Hematopoietic multipotent progenitor cell treated with erythropoietin and hydrocortisone succinate and interleukin-3 and kit ligand, for 17 days (in vitro differentiated cells): Measurements from ENCODE around the gene OR1F1.
A peak's percentile ranks its signal among the peaks of the same experiment; 100 is the strongest.
"Not testable (repeated sequence)": the region's sequence is repeated elsewhere in the genome, so short reads cannot be mapped to it uniquely, and the experiment has no call there.

Source experiments
- DNase-seq: peaks from one replicate; pipeline ENCODE4 v3.0.0-alpha.2; 2015; ENCODE audit warnings: low spot score

The OR1F1 gene

DNA sequence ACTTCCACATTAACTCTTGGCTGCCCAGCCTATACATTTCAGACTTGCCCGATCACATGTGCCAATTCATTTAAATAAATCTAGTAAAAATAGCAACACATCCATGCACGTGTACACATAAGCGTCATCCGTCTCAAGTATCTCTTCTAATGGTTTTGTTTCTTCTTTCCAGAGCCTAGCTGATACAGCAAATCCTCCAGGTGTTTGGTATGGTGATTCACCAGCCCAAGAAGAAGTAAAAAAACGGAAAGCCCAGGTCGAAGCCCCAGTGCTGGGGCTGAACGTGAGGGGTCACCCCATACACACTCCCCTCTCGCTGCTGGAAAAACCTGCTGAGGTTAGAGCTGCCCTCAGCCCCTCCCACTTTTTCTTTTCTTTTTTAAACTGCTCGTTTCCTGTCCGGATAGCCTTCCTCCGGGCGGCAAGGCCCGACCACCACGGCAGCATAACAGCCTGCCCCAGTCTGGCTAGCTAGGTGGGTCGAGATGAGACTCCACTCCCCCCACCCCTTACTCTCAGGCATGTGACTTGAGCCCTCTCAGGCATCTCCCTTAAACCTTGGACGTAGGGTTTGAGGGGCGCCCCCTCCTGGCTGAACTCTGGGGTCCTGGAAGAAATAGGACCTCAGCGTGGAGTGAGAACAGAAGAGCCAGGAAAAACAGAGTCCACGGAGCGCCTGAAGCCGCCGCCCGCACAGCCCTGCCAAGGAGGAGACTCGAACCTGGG is 13.9 kb upstream of the OR1F1 start:
- peak; percentile 44 for DNase-seq

DNA sequence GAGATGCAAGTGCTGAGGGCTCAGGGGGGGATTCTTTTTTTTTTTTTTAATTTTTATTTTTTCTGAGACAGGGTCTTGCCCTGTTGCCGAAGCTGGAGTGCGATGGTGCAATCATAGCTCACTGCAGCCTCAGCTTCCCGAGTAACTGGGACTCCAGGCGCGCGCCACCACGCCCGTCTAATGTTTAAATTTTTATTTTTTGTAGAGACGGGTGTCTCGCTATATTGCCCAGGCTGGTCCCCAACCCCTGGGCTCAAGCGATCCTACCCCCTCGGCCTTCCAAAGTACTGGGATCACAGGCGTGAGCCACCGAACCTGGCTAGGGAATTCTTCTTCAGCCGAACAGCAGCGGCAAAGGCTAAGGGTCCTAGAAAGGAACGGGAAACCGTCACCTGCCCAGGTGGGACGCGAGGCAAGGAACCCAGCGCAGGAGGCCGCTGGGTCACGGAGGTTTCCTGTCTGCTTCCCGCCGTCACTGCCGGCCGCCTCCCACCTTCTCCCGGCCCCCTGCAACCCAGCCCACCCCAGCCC is 13.3 kb upstream of the OR1F1 start:
- no peak for DNase-seq

DNA sequence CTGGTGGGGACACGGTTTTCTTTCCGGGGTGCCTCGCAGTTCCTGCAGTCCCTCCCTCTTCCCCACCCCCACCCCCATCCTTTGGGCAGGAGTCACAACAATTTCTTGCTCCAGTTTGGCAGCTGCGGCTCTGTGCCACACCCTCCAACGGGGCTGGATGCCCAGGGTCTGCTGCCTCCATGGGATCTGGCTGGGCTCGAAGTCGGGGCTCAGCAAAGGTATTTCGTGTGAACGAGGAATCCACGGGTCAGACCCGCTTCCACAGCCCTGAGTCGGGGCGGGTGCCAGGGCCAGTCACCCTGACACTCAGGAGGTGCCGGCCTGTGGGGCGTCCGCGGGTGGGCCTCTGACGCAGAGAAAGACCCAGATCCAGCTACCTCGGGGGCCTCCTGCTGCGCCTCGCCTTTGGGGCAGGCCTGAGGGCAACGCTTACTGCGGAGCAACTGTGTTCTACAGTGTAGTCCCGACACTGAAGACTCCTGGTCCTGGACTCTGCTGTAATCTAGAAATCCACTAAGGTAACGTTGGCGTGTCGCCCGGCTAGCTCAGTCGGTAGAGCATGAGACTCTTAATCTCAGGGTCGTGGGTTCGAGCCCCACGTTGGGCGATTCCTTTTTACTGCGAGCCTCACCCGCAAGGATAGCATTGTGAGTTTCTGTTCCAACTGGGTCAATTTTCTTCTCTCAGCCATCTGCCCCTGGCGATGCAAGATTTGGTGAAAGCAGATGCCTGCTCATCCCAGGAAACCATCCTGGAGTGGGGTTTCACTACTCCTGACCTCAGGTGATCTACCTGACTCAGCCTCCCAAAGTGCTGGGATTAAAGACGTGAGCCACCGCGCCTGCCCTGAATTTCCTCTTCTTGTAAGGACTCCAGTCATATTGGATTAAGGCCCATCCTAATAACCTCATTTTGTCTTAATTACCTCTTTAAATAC is 12.6 kb upstream of the OR1F1 start:
- no peak for DNase-seq

DNA sequence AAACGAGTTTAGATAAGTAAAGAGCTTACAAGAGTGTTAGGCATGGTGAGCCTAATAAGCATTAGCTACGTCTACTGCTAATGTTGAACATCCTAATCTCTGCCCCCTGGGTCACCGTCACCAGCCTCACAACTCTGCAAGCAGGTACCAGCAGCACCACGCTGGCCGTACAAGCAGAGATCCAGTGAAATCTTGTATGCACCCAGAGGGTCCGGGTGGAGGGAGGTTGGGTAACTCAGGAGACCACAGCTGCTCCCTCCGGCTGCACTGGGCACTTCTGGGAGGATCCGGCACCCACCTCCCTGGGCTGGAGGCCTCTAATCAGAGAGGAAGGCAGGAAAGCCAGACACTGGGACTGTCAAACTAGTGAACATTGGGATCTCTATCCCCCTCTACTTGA is 8.4 kb upstream of the OR1F1 start:
- no peak for DNase-seq

DNA sequence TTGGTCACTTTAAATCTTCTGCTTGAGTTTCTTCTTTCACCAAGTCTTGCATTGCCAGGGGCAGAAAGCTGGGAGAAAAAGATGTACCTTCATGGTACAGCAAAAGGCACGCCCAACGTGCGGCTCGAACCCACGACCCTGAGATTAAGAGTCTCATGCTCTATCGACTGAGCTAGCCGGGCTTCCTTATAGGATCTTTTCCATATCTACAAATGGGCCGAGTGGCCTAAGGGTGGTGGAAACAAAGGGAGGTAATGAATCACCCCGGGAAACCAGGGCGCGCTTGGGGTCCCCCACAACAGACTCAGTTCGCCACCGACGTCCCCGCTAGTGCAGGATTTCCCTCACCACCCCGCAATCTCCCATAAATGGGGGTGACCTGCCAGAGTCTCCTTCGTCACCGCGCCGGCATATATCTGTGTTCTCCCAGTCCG is 7.5 kb upstream of the OR1F1 start:
- no peak for DNase-seq

DNA sequence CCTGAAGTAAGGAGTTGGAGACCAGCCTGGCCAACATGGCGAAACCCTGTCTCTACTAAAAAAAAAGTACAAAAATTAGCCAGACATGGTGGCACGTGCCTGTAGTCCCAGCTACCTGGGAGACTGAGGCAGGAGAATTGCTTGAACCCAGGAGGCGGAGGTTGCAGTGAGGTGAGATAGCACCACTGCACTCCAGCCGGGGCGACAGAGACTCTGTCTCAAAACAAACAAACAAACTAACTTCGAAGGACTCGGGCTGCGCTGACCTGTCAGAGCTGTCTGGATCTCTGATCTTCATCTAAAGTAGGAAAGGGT is 5.8 kb upstream of the OR1F1 start:
- not testable (repeated sequence) for DNase-seq

DNA sequence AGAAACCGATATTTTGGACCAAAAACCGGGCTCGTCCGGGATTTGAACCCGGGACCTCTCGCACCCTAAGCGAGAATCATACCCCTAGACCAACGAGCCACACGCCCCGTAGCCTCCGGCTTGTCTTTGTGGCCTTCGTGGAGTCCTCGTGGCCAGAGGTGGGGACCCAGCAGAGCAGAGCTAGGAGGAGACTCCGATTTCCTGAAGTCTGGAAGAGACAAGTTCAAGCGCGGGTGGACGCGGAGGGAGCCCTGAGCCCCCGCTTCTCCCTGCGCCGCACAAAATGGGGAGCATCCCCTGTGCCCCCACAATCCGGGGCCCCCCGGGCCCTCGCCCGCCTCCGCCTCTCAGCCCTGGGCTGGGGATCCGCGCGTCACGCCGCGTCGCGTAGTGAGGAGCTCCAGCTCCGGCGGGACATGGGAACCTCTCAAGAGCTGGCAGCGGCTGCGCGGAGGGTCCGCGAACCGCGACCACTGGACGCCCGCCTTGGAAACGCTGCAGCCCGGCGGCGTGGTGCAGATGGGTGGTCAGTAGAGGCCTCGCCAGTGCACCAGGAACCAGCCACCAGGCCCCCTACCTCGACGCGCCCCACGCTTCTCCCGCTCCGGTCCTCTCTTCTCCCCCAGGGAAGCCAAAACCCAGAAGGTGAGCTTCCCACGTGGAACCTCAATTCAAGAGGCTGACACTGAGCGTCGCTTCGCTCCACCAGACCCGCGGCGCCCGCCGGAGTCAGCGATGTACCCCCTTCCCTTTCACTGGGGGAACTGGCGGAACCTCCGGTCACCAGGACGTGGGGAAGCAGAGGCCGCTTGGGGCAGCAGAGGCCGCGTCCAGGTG is 5.2 kb upstream of the OR1F1 start:
- DNase-seq = no peak

DNA sequence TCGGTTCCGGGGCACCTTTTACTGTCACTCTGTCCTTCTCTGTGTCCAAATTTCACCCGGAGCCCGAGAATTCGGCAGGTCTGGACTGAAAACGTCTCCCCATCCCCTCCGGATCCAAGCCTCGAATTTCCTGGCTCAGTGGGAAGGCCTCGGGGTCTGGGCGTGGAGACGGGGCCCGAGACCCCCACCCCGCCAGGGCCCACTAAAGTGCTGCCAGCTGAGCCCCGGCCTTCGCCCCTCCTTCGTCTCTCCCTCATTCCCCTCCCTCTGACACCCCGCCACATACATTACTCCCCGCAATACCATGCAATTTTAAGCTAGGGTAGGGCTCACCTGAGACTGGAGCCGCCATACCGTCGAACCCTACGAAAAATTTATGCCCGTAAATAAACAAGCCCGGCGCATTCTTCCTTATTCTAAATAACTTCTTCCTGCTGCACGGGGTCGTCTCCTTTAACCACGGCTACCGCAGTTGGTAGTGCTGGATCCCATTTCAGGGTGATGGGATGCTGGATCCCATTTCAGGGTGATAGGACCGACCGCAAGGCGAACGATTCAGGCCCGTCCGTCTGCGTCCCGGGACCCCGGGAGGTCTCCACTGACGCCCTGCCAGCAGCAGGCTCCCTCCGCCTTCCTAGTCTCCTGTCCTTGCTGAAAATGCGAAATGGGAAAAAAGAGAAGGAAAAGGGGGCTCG is 4.4 kb upstream of the OR1F1 start:
- DNase-seq = no peak

DNA sequence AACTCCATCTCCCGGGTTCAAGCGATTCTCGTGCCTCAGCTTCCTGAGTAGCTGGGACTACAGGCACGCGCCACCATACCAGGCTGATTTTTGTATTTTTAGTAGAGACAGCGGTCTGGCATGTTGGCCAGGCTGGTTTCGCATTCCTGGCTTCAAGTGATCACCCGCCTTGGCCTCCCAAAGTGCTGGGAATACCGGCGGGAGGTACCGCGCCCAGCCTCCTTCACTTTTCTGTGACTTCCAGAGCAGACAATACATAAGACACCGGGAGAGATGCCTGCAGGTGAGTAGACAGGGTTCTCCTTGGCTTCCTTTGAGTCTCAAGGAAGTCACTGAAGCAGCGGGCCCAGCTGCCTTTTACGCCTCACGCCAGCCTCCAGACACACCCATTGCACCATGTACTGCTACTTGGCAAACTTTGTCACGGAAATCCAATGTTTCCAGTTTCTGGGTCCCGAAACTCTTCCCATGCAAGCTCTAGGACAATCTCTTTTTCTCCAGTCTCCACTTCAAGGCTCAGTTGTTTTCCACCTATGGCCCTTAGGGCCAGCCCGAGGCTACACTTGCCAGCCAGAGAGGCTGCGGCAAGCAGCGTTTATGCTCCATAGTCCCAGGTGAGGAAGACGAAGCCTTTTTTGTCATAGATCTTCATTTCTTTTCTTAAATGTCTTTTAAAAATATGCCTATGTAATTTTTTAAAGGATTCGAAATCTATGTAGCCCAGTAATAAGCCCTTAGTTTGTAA is 886 bp upstream of the OR1F1 start:
- no peak for DNase-seq

DNA sequence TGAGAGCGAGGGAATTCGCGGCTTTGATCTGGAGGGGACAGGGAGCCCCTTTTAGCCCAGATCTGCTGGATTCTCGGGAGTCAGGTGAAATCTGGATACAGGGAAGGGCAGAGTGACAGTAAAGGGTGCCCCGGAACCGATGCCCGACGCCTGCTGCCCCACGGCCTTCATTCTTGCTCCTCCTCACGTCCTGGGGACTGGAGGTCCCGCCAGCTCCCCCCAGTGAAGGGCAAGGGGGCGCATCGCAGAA is 596 bp downstream of the OR1F1 start:
- DNase-seq = no peak

DNA sequence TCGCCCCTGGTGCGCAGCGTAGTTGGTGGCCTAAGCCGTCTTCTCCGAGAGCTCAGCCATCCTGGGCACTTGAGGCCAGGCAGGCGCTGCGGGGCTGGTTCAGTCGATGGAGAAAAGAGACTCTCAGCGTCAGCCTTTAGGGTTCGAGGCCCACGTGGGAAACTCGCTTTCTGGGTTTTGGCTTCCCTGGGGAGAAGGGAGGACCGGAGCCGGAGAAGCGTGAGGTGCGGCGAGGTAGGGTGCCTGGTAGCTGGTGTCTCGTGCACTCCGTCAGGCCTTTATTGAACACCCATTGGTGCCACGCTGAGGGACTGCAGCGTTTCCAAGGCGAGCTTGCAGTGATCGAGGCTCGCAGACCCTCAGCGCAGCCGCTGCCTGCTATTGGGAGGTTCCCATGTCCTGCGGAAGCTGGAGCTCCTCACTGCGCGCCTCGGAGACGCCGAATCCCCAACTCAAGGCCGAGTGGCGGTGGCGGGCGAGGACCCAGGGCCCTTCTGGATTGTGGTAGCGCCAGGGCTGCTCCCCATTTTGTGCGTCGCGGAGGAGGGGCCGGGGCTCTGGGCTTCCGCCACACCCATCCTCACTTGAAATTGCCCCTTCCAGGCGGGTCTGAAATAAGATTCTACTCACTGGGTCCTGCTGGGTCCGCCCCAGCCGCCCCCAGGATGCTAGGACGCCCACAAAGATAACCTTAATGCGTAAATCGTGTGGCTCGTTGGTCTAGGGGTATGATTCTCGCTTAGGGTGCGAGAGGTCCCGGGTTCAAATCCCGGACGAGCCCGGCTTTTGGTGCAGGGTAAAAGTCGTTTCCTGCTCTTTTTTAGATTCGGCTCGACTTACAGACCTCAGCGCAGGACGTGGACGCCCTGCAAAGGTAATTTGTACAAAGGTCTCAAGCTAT is 1.2 kb downstream of the OR1F1 start:
- no peak for DNase-seq

DNA sequence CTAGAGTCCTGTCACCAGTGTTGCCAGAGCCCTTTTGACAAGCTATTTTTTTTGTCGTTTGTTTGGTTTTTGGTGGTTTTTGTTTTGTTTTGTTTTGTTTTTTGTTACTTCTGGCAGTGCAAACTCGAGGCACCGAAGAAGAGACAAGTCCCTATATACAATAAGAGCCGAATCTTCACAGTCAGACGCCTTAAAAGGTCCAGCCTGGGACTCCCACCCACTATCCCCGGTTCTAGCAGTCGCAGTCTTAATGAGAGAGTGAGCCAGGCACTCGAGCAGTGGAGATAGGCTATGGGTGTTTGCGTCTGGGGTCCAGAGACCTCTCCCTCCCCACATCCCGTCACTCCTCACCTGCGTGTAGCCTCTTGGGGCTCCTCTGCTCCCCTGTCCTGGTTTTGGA is 1.9 kb downstream of the OR1F1 start:
- DNase-seq = no peak

DNA sequence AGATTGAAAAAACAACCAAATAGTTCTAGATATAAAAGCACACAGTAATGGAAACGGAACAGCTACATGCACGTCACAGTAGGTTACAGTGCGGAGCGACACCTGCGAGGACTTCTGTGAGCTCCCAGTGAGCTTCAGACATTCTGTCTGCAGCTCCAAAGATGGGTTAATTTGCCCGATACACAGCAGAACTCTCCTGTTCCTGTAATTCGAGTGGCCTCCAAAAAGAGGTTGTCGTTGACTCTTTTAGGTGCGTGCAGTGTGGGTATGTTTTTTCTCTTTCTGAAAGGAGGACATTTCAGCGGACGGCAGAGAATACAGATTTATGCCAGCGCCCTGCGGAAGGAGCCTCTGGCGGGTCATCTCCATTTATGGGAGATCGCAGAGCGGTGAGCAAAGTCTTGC is 2.9 kb downstream of the OR1F1 start:
- DNase-seq = no peak

DNA sequence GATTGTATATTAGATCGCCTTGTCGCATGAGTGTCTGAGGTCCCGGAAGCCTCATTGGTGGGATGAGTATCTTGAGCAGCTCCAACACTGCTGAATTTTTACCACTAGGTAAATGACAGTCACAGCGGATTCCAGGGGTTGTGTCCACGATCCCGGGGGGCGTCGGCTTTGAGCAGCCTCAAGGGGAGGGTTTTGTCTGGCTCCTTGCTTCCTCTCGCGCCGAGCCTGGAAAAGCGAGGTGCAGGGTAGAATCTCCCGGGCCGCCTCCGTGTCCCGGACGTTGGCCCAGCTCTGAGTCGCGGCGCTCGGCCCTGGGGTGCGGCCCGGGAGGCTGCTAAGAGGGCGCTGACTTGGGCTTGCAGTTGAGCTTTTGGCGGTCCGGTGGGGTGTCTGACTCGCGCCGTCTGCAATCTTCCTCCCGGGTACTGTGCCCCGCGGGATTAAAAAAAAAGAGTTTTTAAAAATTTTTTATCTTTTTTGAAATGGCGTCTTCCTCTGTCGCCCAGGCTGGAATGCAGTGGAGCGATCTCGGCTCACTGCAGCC is 4.5 kb downstream of the OR1F1 start:
- DNase-seq = no peak

DNA sequence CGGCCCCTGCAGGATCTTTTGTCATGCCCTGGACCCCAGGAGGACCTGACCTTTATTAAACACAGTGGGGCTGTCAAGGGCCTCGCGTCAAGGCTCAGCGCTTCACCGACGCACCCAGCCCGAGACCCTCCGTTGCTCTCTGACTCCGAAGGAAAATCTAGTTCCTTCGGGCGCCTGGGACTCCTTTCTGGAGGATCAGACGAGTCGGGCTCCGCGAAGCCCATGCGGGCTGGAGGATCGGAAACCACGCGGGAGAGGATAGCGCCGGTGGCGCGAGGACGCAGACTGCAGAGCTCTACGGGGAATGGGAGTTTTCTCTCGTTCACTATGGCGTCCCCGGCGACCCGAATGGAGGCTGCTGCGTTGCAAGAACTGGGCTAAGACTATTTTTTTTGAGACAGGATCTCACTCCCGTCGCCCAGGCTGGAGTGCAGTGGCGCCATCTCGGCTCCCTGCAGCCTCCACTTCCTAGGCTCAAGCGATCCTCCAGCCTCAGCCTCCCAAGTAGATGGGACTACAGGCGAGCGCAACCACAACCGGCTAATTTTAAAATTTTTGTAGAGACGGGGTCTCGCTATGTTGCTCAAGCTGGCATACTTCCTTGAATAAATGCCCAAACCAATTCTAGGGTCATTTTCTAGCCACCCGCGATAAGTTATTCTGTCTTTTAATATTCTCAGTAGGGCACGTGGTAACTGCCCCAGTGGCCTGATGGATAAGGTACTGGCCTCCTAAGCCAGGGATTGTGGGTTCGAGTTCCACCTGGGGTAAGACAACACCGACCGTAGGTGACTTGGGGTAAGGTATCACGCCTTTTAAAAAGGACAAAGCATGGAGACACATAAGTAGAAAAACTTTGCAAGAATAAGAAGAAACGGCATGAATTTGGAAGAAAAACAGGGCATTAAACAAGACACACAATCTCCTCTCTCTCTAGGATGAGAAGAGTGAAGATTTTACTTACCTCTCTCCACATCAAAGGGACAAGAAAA is 5.5 kb downstream of the OR1F1 start:
- DNase-seq = no peak

DNA sequence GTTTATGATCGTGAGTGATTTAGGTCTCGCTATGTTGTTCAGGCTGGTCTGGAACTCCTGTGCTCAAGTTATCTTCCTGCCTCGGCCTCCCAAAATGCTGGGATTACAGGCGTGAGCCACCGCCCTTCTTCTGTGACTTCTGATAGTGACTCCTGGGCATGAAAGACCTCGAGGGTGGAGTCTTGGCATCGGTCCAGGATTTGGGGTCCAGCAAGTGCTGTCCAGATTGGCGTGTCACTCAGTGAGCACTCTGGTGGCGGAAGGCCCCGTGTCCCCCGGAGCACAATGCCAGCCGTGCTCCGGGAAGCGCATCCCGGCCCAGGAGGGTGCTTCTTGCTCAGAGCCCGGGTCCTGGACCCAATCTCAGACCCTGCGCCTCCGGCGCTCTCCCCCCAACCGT is 6.8 kb downstream of the OR1F1 start:
- DNase-seq = no peak

DNA sequence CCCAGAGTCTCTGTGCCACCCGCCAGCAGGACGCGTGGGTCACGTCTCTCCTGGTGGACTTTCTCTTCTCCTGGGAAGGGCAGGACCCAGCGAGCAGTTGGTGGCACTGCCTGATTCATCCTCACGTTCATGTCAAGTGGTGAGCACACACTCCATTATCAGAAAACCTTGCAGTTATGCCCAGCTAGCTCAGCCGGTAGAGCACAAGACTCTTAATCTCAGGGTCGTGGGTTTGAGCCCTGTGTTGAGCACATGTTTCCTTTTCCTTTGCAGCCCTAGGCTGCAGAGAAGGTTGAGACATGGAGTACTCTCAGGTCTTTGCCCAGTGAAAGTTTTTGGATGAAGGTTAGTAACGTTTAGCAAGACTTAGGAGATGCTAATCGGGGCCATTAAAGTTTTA is 8.0 kb downstream of the OR1F1 start:
- no peak for DNase-seq

DNA sequence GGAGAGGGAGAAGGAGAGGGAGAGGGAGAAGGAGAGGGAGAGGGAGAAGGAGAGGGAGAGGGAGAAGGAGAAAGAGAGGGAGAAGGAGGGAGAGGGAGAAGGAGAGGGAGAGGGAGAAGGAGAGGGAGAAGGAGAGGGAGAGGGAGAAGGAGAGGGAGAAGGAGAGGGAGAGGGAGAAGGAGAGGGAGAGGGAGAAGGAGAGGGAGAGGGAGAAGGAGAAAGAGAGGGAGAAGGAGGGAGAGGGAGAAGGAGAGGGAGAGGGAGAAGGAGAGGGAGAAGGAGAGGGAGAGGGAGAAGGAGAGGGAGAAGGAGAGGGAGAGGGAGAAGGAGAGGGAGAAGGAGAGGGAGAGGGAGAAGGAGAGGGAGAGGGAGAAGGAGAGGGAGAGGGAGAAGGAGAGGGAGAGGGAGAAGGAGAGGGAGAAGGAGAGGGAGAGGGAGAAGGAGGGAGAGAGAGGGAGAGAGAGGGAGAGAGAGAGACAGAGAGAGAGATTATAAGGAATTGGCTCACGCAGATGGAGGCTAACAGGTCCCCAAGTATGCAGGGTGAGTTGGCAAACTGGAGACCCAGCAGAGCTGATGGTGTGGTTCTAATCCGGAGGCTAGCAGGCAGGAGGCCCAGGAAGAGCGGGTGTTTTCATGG is 9.8 kb downstream of the OR1F1 start:
- not testable (repeated sequence) for DNase-seq
